Large intestine (tissue), 3 donors: ENCODE data around the gene CBFA2T3. TPM values are rescaled to one million over a fixed set of nuclear protein-coding genes. Genes with fewer than 3 reads are reported as not detected.
"Not testable (repeated sequence)": the region's sequence is repeated elsewhere in the genome, so short reads cannot be mapped to it uniquely, and the experiment has no call there.

Experiments
- DNase-seq, 2 donors: peaks; one replicate each; pipeline versions ENCODE4 v3.0.0 to v3.0.0-alpha.2; 2013
- H3K27ac ChIP-seq: one replicate; pipeline ENCODE4 v1.5.1; 2013; ENCODE audit warnings: low read length
- H3K27me3 ChIP-seq: 2 replicates; pipeline ENCODE4 v1.6.1; 2013; ENCODE audit warnings: low read length; ENCODE audit not compliant: control insufficient read depth, insufficient read depth
- H3K36me3 ChIP-seq: 2 replicates; pipeline ENCODE4 v1.6.1; 2013; ENCODE audit warnings: low read length; ENCODE audit not compliant: control insufficient read depth, insufficient read depth
- H3K4me1 ChIP-seq: one replicate; pipeline ENCODE4 v1.6.1; 2013; ENCODE audit warnings: low read length; ENCODE audit not compliant: control insufficient read depth, insufficient read depth
- H3K4me3 ChIP-seq: one replicate; pipeline ENCODE4 v1.5.1; 2013; ENCODE audit warnings: low read length
- H3K9me3 ChIP-seq: one replicate; pipeline ENCODE4 v1.6.1; 2013; ENCODE audit warnings: mild to moderate bottlenecking, low read depth, low read length, moderate library complexity; ENCODE audit not compliant: control insufficient read depth
- WGBS: methylation state at CpG from one replicate; pipeline ENCODE4 v1.1.5; 2013; ENCODE audit warnings: low lambda C conversion rate; ENCODE audit not compliant: insufficient coverage; 5-methylcytosine and 5-hydroxymethylcytosine counted together
- polyA plus RNA-seq: library from polyadenylated mRNA; unstranded; fragments of 120-200 nt; gene quantifications from one replicate; pipeline ENCODE4 v1.2.1, GENCODE V29; 2013

CBFA2T3 gene
- polyA plus RNA-seq, 1 donor, result 7.4 TPM

DNA sequence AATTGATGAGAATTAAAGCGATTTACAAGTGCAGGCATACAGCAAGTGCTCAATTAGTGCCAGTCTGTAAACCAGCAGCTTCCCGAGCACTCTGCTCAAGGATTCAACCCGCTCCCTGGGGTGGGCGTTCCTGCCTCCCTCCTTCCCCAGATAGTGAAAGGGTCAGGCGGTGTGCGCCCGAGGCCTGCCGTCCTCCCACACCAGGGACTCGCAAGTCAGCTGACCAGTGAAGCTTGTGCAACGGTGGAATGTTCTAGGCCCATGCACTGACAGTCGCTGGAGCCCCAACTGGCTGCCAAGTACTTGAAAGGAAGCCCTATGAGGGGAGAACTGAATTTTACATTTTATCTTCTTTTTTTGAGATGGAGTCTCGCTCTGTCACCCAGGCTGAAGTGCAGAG lies 57.1 kb downstream of the CBFA2T3 start:
- no peaks in the 10 kb centered on the region for H3K36me3 ChIP-seq
- no peaks in the 10 kb centered on the region for H3K27me3 ChIP-seq
- no peak overlapping the region for H3K27ac ChIP-seq
- no peak overlapping the region for H3K4me3 ChIP-seq
- no CpG with 5 or more reads among the region's 12 CpGs for WGBS
- H3K4me1 ChIP-seq, result peaks cover 6% of the 10 kb centered on the region
- no peak for DNase-seq
- no peaks in the 10 kb centered on the region for H3K9me3 ChIP-seq

DNA sequence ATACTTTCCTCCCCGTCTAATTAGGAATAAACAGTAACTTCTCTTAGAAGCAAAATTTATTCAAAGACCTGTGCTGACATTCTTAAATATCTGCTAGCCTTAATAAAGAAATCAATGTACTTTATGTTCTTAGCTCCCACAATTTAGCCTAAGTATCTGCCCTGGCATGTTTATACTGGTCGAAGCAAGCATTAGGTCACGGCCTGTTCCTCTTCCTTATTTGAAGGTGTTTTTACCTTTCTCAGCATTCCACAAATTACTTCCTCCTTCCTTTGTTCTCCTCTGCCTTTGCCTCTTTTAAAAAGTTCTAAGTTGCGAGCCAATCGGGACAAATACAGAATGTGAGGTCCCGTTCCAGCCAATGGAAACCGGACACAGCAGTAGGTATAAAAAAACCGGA lies 58.1 kb downstream of the CBFA2T3 start:
- DNase-seq, H3K27me3 ChIP-seq: not testable (repeated sequence)

DNA sequence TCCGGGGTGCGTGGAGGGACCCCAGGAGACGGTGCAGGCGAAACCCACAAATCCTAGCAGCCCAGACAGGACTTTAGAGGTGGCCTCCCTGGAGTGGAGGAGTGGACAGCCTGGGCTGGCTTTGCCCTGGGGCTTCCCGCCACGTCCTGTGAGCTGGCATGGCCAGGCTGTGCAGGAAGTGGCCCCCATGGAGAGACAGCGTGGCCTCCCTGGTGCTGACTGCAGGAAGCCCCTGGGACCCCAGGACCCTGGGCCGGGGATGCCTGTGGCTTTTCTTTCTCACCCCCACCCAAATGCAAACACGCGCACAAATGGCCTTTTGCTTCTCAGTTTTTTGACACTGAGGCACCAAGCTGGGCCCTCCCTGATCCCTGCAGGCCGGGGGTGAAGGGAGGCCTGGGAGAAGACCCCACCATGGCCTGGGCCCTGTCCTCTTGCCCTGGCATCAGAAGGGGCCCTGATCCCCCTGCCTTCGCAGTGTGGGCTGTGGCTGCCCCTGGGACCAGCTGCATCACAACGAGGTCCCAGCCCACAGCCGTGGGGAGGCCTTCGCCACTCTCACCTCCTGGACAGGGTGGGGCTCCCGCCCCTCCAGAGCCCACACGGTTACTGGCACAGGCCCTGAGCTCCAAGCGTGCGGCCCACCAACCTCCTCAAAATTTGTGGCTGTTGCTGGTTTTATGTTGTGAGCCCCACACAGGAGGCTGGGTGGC lies 58.9 kb downstream of the CBFA2T3 start:
- Histone ChIP-seq H3K9me3 (no peaks in the 10 kb centered on the region), H3K27me3 (no peaks in the 10 kb centered on the region), H3K4me3 (no peak overlapping the region), H3K4me1 (peaks cover 6% of the 10 kb centered on the region), H3K36me3 (no peaks in the 10 kb centered on the region), H3K27ac (no peak overlapping the region)
- no peak for DNase-seq
- no CpG with 5 or more reads among the region's 19 CpGs for WGBS

More for the DNA sequence above, 58.1 kb downstream of the CBFA2T3 start:
- not testable (repeated sequence) for H3K9me3 ChIP-seq, H3K36me3 ChIP-seq, H3K4me3 ChIP-seq, H3K4me1 ChIP-seq, H3K27ac ChIP-seq
- no CpG with 5 or more reads among the region's 8 CpGs for WGBS

DNA sequence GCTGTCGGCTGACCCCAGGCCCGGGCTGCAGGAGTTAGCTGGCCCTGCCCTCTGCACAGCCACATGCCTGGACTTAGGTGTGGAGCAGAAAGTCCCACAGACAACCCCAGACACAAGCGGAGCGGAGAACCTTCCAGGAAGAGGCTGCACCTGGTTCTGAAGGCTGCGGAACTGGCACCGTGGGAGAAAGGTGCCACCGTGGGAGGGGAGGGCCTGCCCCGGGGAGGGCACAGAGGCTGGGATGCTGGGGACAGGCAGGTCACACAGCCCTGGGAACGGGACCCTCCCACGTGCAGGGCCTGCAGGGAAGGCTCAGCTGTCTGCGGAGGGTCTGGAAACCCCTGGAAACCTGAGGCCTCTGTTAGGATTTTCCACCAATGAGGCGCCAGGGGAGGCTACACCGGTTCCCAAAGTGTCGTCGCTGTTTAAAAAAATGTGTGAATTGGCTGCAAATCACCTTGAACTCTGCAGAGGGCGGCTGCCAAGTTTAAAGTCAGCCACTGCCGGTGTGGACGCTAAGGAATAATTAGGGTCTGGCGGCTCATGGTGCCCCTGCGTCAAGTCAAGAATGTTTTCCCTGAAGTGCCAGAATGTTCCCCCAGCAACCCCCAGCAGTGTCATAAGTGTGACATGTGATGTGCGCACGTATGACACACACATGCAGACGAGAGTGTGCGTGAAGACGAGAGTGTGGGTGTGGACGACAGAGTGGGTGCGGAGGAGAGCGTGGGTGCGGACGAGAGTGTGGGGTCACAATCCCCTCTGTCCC lies 59.7 kb downstream of the CBFA2T3 start:
- Histone ChIP-seq H3K27ac (no peak overlapping the region), H3K4me3 (no peak overlapping the region), H3K4me1 (peaks cover 6% of the 10 kb centered on the region), H3K9me3 (no peaks in the 10 kb centered on the region), H3K36me3 (no peaks in the 10 kb centered on the region), H3K27me3 (no peaks in the 10 kb centered on the region)
- DNase-seq, result no peak
- WGBS, result 60% methylated on average over 1 of the region's 30 CpGs

DNA sequence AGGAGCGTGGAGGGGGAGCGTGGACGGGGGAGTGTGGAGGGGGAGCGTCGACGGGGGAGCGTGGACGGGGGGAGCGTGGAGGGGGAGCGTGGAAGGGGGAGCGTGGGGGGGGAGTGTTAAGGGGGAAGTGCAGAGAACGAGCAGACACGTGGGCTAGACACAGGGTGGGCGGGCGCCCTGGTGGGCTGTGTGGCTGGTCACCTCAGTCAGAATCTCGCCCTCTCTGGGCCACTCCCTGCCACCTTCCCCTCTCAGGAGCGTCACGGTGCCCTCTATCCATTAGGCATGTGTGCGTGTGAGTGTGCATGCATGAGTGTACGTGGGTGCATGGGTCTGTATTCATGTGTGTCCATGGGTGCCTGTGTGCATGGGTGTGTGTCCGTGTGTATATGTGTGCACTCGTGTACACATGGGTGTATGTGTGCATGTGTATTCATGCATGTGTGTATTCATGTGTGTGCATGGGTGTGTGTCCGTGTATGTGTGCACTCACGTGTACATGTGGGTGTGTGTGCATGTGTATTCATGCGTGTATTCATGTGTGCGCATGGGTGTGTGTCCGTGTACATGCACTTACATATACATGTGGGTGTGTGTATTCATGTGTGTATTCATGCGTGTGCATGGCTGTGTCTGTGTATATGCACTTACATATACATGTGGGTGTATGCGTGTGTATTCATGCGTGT lies 61.2 kb downstream of the CBFA2T3 start:
- no peak for DNase-seq
- H3K9me3 ChIP-seq, result no peaks in the 10 kb centered on the region
- WGBS, result no CpG with 5 or more reads among the region's 30 CpGs
- H3K27me3 ChIP-seq, result no peaks in the 10 kb centered on the region
- no peak overlapping the region for H3K27ac ChIP-seq
- H3K4me3 ChIP-seq, result no peak overlapping the region
- no peaks in the 10 kb centered on the region for H3K4me1 ChIP-seq
- H3K36me3 ChIP-seq, result no peaks in the 10 kb centered on the region

DNA sequence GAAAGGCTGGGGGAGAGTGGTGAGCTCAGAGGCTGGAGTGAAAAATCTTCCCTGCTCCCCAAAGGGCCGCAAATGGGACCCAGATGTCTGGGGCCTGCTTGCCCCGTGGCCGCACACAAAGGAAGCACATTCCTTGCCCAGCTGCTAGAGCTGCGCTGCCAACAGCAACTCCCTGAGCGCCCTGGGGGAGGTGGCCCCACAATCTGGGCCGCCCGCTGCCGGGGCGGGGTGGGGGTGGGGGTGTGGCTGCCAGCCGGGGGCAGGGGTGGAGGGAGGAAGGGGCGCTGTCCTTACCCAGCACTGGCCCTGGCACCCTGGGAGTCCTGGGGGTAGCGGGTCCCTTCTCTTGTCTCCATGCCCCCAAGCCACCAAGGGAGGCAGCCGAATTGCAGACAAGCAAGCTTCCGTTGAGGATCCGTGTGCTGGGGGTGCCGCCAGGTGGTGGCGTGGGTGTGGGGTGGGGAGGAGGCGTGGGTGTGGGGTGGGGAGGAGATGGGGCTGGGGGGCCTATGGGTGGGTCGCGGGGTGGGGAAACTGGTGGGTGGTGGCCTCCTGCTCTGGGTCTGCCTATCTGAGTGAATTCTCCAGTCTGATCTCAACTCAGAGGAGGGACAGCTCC lies 62.1 kb downstream of the CBFA2T3 start:
- no CpG with 5 or more reads among the region's 20 CpGs for WGBS
- Histone ChIP-seq H3K4me3 (no peak overlapping the region), H3K4me1 (no peaks in the 10 kb centered on the region), H3K27ac (no peak overlapping the region), H3K36me3 (no peaks in the 10 kb centered on the region), H3K27me3 (no peaks in the 10 kb centered on the region), H3K9me3 (peaks cover 4% of the 10 kb centered on the region)
- DNase-seq, result no peak

DNA sequence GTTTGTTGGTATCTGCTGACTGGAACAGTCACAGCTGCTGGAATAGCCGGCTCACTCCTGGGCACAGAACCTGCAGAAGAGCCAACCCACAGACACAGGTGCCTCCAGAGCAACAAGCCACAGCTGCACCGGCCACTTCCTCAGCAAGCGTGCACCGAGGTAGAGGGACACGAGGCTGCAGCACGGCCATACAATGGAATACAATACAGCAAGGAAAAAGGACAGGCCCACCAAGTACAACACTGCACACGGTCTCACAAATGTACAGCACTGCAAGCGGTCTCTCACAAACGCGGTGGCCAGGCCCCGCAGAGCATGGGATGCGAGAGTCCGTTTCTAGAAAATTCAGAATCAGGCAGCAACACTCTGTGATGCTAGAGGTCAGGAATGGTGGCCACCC lies 63.1 kb downstream of the CBFA2T3 start:
- Histone ChIP-seq H3K36me3 (no peaks in the 10 kb centered on the region), H3K4me3 (no peak overlapping the region), H3K4me1 (no peaks in the 10 kb centered on the region), H3K9me3 (peaks cover 4% of the 10 kb centered on the region), H3K27ac (no peak overlapping the region), H3K27me3 (no peaks in the 10 kb centered on the region)
- WGBS, result no CpG with 5 or more reads among the region's 13 CpGs
- DNase-seq, result no peak

DNA sequence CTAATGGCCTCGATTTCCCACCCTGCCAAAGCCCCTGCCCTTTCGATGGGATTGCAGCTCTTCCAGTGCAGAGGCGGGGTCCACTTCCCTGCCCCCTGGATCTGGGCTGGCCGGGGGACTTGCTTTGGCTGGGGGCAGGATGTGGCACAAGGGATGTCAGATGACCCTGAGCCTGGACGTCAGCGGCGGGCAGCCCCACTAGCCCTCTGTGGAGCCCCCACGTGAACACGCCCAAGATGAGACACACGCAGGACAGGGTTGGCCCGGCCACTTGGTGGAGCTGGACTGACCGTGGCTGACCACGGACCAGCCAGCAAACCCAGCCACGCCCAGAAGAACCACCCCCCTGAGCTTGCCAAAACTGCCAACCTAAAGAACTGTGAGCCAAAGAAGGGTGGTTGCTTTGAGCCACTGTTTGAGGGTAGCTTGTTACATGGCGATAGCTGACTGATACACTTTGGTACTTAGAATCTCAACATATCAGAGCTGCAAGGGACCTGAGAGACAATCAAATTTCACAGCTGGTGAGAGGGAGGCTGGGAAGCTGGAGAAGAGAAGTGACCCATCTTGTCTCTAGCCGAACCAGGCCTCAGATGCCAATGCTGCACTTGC lies 63.9 kb downstream of the CBFA2T3 start:
- no peaks in the 10 kb centered on the region for H3K36me3 ChIP-seq
- H3K4me3 ChIP-seq, result no peak overlapping the region
- no peaks in the 10 kb centered on the region for H3K27me3 ChIP-seq
- H3K9me3 ChIP-seq, result peaks cover 4% of the 10 kb centered on the region
- WGBS, result no CpG with 5 or more reads among the region's 16 CpGs
- H3K27ac ChIP-seq, result no peak overlapping the region
- H3K4me1 ChIP-seq, result no peaks in the 10 kb centered on the region
- DNase-seq, result no peak

DNA sequence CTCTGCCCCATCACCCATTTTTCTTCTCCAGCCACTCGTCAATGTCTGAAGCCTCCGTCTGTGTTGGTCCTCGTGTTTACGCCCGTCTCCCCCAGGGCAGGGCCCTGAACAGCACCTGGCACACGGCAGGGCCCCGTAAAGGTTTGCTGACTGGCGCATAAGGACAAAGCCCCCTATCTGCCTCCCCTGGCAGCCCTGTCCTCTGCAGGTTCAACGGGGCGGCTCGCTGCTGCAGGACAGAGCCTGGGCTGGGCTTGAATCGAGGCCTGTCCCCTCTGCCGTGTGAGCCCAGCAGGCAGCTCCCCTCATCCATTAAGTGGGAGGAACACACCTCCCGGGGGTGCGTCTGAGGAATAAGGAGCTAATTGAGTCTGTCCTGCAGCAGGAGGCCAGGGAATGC lies 64.5 kb downstream of the CBFA2T3 start:
- no peak for DNase-seq
- no CpG with 5 or more reads among the region's 15 CpGs for WGBS
- Histone ChIP-seq H3K9me3 (peaks cover 4% of the 10 kb centered on the region), H3K27me3 (no peaks in the 10 kb centered on the region), H3K27ac (no peak overlapping the region), H3K4me3 (no peak overlapping the region), H3K36me3 (no peaks in the 10 kb centered on the region), H3K4me1 (no peaks in the 10 kb centered on the region)

DNA sequence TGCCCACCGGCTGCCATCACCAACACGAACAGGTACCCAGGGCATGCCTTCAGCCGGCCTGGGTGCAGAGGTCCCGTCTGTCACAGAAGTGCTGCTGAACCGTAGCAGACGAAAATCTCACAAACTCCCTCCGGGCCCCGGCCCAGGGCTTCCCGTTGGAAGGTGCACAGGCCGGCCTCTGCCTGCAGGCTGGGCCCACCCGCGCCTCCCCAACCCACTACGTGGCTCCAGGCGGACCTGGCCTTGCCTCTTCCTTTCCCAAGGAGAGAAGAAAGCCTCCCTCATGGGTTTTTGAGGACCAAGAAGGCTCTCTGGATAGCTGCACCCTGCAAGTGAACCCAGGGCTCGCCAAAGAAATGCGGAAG lies 65.1 kb downstream of the CBFA2T3 start:
- H3K4me1 ChIP-seq, result no peaks in the 10 kb centered on the region
- WGBS, result no CpG with 5 or more reads among the region's 16 CpGs
- H3K27ac ChIP-seq, result no peak overlapping the region
- no peak for DNase-seq
- no peaks in the 10 kb centered on the region for H3K27me3 ChIP-seq
- no peaks in the 10 kb centered on the region for H3K36me3 ChIP-seq
- peaks cover 4% of the 10 kb centered on the region for H3K9me3 ChIP-seq
- H3K4me3 ChIP-seq, result no peak overlapping the region
